HEK293T (cell line): ENCODE measurements around the gene SELENOT.

ENCODE experiments used
- ARNT ChIP-seq: fragments of 450-650 bp; IDR thresholded peaks from 2 replicates; pipeline ENCODE4 v1.6.1; 2017; ENCODE audit warnings: mild to moderate bottlenecking
- BHLHE40 ChIP-seq: fragments of 450-650 bp; IDR thresholded peaks from 2 replicates; pipeline ENCODE4 v1.6.1; 2016; ENCODE audit warnings: mild to moderate bottlenecking, moderate library complexity, borderline replicate concordance
- ELF4 ChIP-seq: fragments of 450-650 bp; IDR thresholded peaks from 2 replicates; pipeline ENCODE4 v1.6.1; 2017; ENCODE audit warnings: antibody characterized with exemption
- FOXK2 ChIP-seq: fragments of 450-650 bp; IDR thresholded peaks from 2 replicates; pipeline ENCODE4 v1.6.1; 2016; ENCODE audit warnings: mild to moderate bottlenecking
- FOXM1 ChIP-seq: fragments of 450-650 bp; IDR thresholded peaks from 2 replicates; pipeline ENCODE4 v1.6.1; 2017; ENCODE audit warnings: mild to moderate bottlenecking, borderline replicate concordance
- PKNOX1 ChIP-seq: fragments of 450-650 bp; IDR thresholded peaks from 2 replicates; pipeline ENCODE4 v1.6.1; 2016
- SP1 ChIP-seq: fragments of 450-650 bp; IDR thresholded peaks from 2 replicates; pipeline ENCODE4 v1.6.1; 2017
- SUZ12 ChIP-seq: fragments of 450-650 bp; IDR thresholded peaks from 2 replicates; pipeline ENCODE4 v1.6.1; 2016; ENCODE audit warnings: mild to moderate bottlenecking
- TARDBP ChIP-seq: fragments of 450-650 bp; IDR thresholded peaks from 2 replicates; pipeline ENCODE4 v1.6.1; 2016
- ZNF384 ChIP-seq: fragments of 450-650 bp; IDR thresholded peaks from 2 replicates; pipeline ENCODE4 v1.6.1; 2016

GRCh38 chr3:150605998-150606641 lies 3.0 kb downstream of the SELENOT start:
- peak; percentile 39; the same call in 1 of the 2 replicates for TF ChIP-seq ZNF384
- TF ChIP-seq FOXM1: no peak
- TF ChIP-seq FOXK2: no peak
- no peak for TF ChIP-seq SP1
- TF ChIP-seq ARNT: no peak
- no peak for TF ChIP-seq ELF4
- no peak for TF ChIP-seq TARDBP
- TF ChIP-seq PKNOX1: no peak
- no peak for TF ChIP-seq SUZ12
- no peak for TF ChIP-seq BHLHE40
